Calu3 (cell line): ENCODE measurements around the gene OR13A1. TPM values are rescaled to one million over a fixed set of nuclear protein-coding genes. Genes with fewer than 3 reads are reported as not detected.

Source experiments
- BruUV-seq: library from RNA; stranded (reverse); fragments of 400-500 nt; replicated peaks from 2 replicates; lab custom pipeline; 2021; lab: Mats Ljungman, UMichigan
- CTCF ChIA-PET: fragments of 300-600 bp; sonication (Branson Sonifier 250); formaldehyde crosslinking; loops from one replicate; lab custom pipeline; 2022; ENCODE audit warnings: antibody characterized with exemption; lab: Charles Lee
- DNase-seq: peaks from one replicate; pipeline ENCODE4 v3.0.0; 2022
- H3K27ac Mint-ChIP-seq: one replicate; pipeline ENCODE4 v1.8.0; 2022; ENCODE audit warnings: mixed read lengths; ENCODE audit not compliant: unreplicated experiment
- H3K27me3 Mint-ChIP-seq: one replicate; pipeline ENCODE4 v1.8.0; 2022; ENCODE audit warnings: mixed read lengths; ENCODE audit not compliant: unreplicated experiment
- H3K36me3 Mint-ChIP-seq: one replicate; pipeline ENCODE4 v1.8.0; 2022; ENCODE audit warnings: mild to moderate bottlenecking, moderate library complexity, mixed read lengths; ENCODE audit not compliant: insufficient read depth, unreplicated experiment
- H3K4me1 Mint-ChIP-seq: one replicate; pipeline ENCODE4 v1.8.0; 2022; ENCODE audit warnings: mild to moderate bottlenecking, low read depth, mixed read lengths; ENCODE audit not compliant: unreplicated experiment
- H3K4me3 Mint-ChIP-seq: one replicate; pipeline ENCODE4 v1.8.0; 2022; ENCODE audit warnings: mild to moderate bottlenecking, low read depth, moderate library complexity, mixed read lengths; ENCODE audit not compliant: unreplicated experiment
- H3K9me3 Mint-ChIP-seq: one replicate; pipeline ENCODE4 v1.8.0; 2022; ENCODE audit warnings: low read depth, mixed read lengths; ENCODE audit not compliant: unreplicated experiment
- CTCF ChIP-seq: fragments of 200-600 bp; IDR thresholded peaks from one replicate; pipeline ENCODE4 v1.8.0; 2022; ENCODE audit warnings: antibody characterized with exemption; ENCODE audit not compliant: unreplicated experiment
- intact Hi-C: fragments of 100-400 bp; cut with micrococcal nuclease; formaldehyde crosslinking; loops from one replicate; pipeline ENCODE4 v1.10.0; 2022; ENCODE audit not compliant: unreplicated experiment
- total RNA-seq: library from RNA; stranded (reverse); gene quantifications from 2 replicates; pipeline ENCODE4 v1.2.3, GENCODE V29; 2022

OR13A1 gene
- total RNA-seq, 1 experiment from 2014 or later: not detected

- Mint-ChIP-seq H3K9me3 (no peaks in the 10 kb centered on the region), H3K4me1 (no peaks in the 10 kb centered on the region), H3K27me3 (peaks cover 14% of the 10 kb centered on the region), H3K27ac (no peak overlapping the region), H3K36me3 (no peaks in the 10 kb centered on the region), H3K4me3 (no peak overlapping the region)
- no peak for TF ChIP-seq CTCF
- CTCF ChIA-PET: no interaction called here
- DNase-seq: no peak
- no TSS peak for BruUV-seq
- intact Hi-C loops: loop anchor here (10.0 kb wide), 1 partner anchor 467 kb away; the partner anchor contains the start of gene WASHC2C
Observed at GRCh38 chr10:45257600-45257999, 57.8 kb downstream of the OR13A1 start.

GRCh38 chr10:45256246-45256645, 59.2 kb downstream of the OR13A1 start:
- BruUV-seq: no TSS peak
- CTCF ChIA-PET: no interaction called here
- intact Hi-C loops: loop anchor here (10.0 kb wide), 1 partner anchor 469 kb away; the partner anchor contains the start of gene WASHC2C

GRCh38 chr10:45255706-45256105, 59.7 kb downstream of the OR13A1 start:
- BruUV-seq: no TSS peak
- H3K36me3 Mint-ChIP-seq: no peaks in the 10 kb centered on the region
- no peaks in the 10 kb centered on the region for H3K9me3 Mint-ChIP-seq
- DNase-seq: no peak
- H3K4me3 Mint-ChIP-seq: no peak overlapping the region
- CTCF ChIA-PET: no interaction called here
- H3K4me1 Mint-ChIP-seq: no peaks in the 10 kb centered on the region
- TF ChIP-seq CTCF: no peak
- H3K27ac Mint-ChIP-seq: no peak overlapping the region
- no peaks in the 10 kb centered on the region for H3K27me3 Mint-ChIP-seq
- intact Hi-C loops: loop anchor here (10.0 kb wide), 1 partner anchor 469 kb away; the partner anchor contains the start of gene WASHC2C

More at GRCh38 chr10:45256246-45256645, 59.2 kb downstream of the OR13A1 start:
- H3K4me3 Mint-ChIP-seq: no peak overlapping the region
- H3K36me3 Mint-ChIP-seq: no peaks in the 10 kb centered on the region
- TF ChIP-seq CTCF: no peak
- no peaks in the 10 kb centered on the region for H3K9me3 Mint-ChIP-seq
- no peaks in the 10 kb centered on the region for H3K27me3 Mint-ChIP-seq
- no peak for DNase-seq
- H3K4me1 Mint-ChIP-seq: no peaks in the 10 kb centered on the region
- H3K27ac Mint-ChIP-seq: no peak overlapping the region

- intact Hi-C loops: loop anchor here (5.0 to 10.0 kb wide), 2 partner anchors 122 to 470 kb away; partner anchors contain the start of gene WASHC2C
- H3K36me3 Mint-ChIP-seq: no peaks in the 10 kb centered on the region
- BruUV-seq: no TSS peak
- no peak for TF ChIP-seq CTCF
- no peaks in the 10 kb centered on the region for H3K27me3 Mint-ChIP-seq
- no peak overlapping the region for H3K27ac Mint-ChIP-seq
- H3K9me3 Mint-ChIP-seq: no peaks in the 10 kb centered on the region
- no peak for DNase-seq
- CTCF ChIA-PET: interaction anchor here (0.7 kb wide), 1 partner anchor 1025 kb away, joined by 3 read pairs; no protein-coding TSS in a partner anchor
- H3K4me1 Mint-ChIP-seq: no peaks in the 10 kb centered on the region
- H3K4me3 Mint-ChIP-seq: no peak overlapping the region
Observed at GRCh38 chr10:45254892-45255291, 60.5 kb downstream of the OR13A1 start.
